GM21723 (cell line): ENCODE results near the gene FOXA2.
"Not testable (repeated sequence)": the region's sequence is repeated elsewhere in the genome, so short reads cannot be mapped to it uniquely, and the experiment has no call there.

Experiments used
- ATAC-seq: cut with Tn5 transposase; IDR thresholded peaks from one replicate; pipeline ENCODE4 v1.9.1; 2021; ENCODE audit warnings: mild to moderate bottlenecking, moderate library complexity; ENCODE audit not compliant: unreplicated experiment

FOXA2 gene

GRCh38 chr20:22569353-22569752, 15.0 kb downstream of the FOXA2 start:
- no peak for ATAC-seq

- no peak for ATAC-seq
These were observed 15.5 kb downstream of the FOXA2 start for GRCh38 chr20:22568872-22569344.

- ATAC-seq, result no peak
These were observed 16.2 kb downstream of the FOXA2 start for GRCh38 chr20:22567944-22568871.

GRCh38 chr20:22566876-22567658, 17.3 kb downstream of the FOXA2 start:
- no peak for ATAC-seq

GRCh38 chr20:22563062-22563965, 21.1 kb downstream of the FOXA2 start:
- no peak for ATAC-seq

GRCh38 chr20:22562620-22563019, 21.8 kb downstream of the FOXA2 start:
- no peak for ATAC-seq

- ATAC-seq, result no peak
These were observed 22.3 kb downstream of the FOXA2 start for GRCh38 chr20:22561965-22562577.

GRCh38 chr20:22560817-22561216, 23.6 kb downstream of the FOXA2 start:
- ATAC-seq, result no peak

GRCh38 chr20:22559711-22560318, 24.6 kb downstream of the FOXA2 start:
- ATAC-seq, result no peak

GRCh38 chr20:22557403-22558276, 26.7 kb downstream of the FOXA2 start:
- no peak for ATAC-seq

GRCh38 chr20:22556565-22557056, 27.8 kb downstream of the FOXA2 start:
- no peak for ATAC-seq

- no peak for ATAC-seq
These were observed 28.4 kb downstream of the FOXA2 start for GRCh38 chr20:22555791-22556564.

GRCh38 chr20:22554391-22554790, 30.0 kb downstream of the FOXA2 start:
- no peak for ATAC-seq

- not testable (repeated sequence) for ATAC-seq
These were observed 33.9 kb downstream of the FOXA2 start for GRCh38 chr20:22550514-22550913.

GRCh38 chr20:22548040-22548439, 36.3 kb downstream of the FOXA2 start:
- no peak for ATAC-seq

GRCh38 chr20:22546344-22546743, 38.0 kb downstream of the FOXA2 start:
- ATAC-seq, result no peak

- ATAC-seq, result no peak
These were observed 39.3 kb downstream of the FOXA2 start for GRCh38 chr20:22545045-22545444.

- no peak for ATAC-seq
These were observed 39.9 kb downstream of the FOXA2 start for GRCh38 chr20:22544462-22544861.
